Aortic smooth muscle cell (primary cell): ENCODE data around the gene RGS2. TPM values are rescaled to one million over a fixed set of nuclear protein-coding genes. Genes with fewer than 3 reads are reported as not detected.

ENCODE experiments used
- total RNA-seq: library from RNA; depleted of rRNA; stranded (reverse); fragments of >200 nt; gene quantifications from 2 replicates; pipeline ENCODE4 v1.2.3, GENCODE V29; 2014

Gene RGS2, protein sequence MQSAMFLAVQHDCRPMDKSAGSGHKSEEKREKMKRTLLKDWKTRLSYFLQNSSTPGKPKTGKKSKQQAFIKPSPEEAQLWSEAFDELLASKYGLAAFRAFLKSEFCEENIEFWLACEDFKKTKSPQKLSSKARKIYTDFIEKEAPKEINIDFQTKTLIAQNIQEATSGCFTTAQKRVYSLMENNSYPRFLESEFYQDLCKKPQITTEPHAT
- 188 and 231 TPM in 2 replicates for total RNA-seq

GRCh38 chr1:192808518-192809306 lies at the start of gene RGS2:
TSS of gene RGS2 (plus strand) at chr1:192809039. CDS start at chr1:192809072, 33 bp downstream.

Other genes with a start within 250 kb of the RGS2 start
- not detected in 2 replicates for gene RGS1, start 233.3 kb upstream of the RGS2 start, total RNA-seq
- gene RGS13, start 172.9 kb upstream of the RGS2 start, total RNA-seq: not detected in 2 replicates